HepG2 (cell line): ENCODE results near the gene FAM110D. TPM values are rescaled to one million over a fixed set of nuclear protein-coding genes. Genes with fewer than 3 reads are reported as not detected.

Experiments
- FOSL2 ChIP-seq: sonication (generic); formaldehyde crosslinking; IDR thresholded peaks from 2 replicates; pipeline ENCODE4 v1.4.0; 2020; ENCODE audit warnings: missing genetic modification reagents
- GATAD1 ChIP-seq: IDR thresholded peaks from 2 replicates; pipeline ENCODE4 v1.6.1; 2016; ENCODE audit warnings: missing genetic modification reagents, missing compliant biosample characterization
- HNRNPUL1 ChIP-seq: fragments of 200-400 bp; formaldehyde crosslinking; IDR thresholded peaks from 2 replicates; pipeline ENCODE4 v1.6.1; 2017; ENCODE audit warnings: low read depth, mild to moderate bottlenecking, low read length, moderate library complexity
- ISL2 ChIP-seq: sonication (generic); formaldehyde crosslinking; IDR thresholded peaks from 2 replicates; pipeline ENCODE4 v1.5.0; 2020; ENCODE audit warnings: missing genetic modification reagents
- JUND ChIP-seq: sonication (generic); formaldehyde crosslinking; IDR thresholded peaks from 2 replicates; pipeline ENCODE4 v1.8.0; 2022; ENCODE audit warnings: mild to moderate bottlenecking, missing genetic modification reagents
- MED8 ChIP-seq: sonication (generic); formaldehyde crosslinking; IDR thresholded peaks from 2 replicates; pipeline ENCODE4 v1.8.1; 2023; ENCODE audit warnings: mild to moderate bottlenecking, missing genetic modification reagents; ENCODE audit not compliant: insufficient replicate concordance
- NFKBIZ ChIP-seq: IDR thresholded peaks from 2 replicates; pipeline ENCODE4 v1.6.1; 2018; ENCODE audit warnings: missing genetic modification reagents, missing compliant biosample characterization
- RXRB ChIP-seq: IDR thresholded peaks from 2 replicates; pipeline ENCODE4 v1.6.1; 2016; ENCODE audit warnings: borderline replicate concordance, missing genetic modification reagents, missing compliant biosample characterization
- STAT5B ChIP-seq: sonication (generic); formaldehyde crosslinking; IDR thresholded peaks from 2 replicates; pipeline ENCODE4 v1.4.0; 2020; ENCODE audit warnings: missing genetic modification reagents
- TARDBP ChIP-seq: sonication (generic); formaldehyde crosslinking; IDR thresholded peaks from 2 replicates; pipeline ENCODE4 v1.8.0; 2022; ENCODE audit warnings: mild to moderate bottlenecking, missing genetic modification reagents
- TCF7L2 ChIP-seq: IDR thresholded peaks from 2 replicates; pipeline ENCODE4 v1.6.1; 2011; ENCODE audit warnings: mild to moderate bottlenecking, low read depth, low read length, moderate library complexity
- U2AF1 ChIP-seq: fragments of 200-400 bp; formaldehyde crosslinking; optimal IDR thresholded peaks from 2 replicates; pipeline ENCODE3; 2017; ENCODE audit warnings: mild to moderate bottlenecking, low read depth, low read length
- ZNF143 ChIP-seq: sonication (generic); formaldehyde crosslinking; IDR thresholded peaks from 2 replicates; pipeline ENCODE4 v1.4.0; 2020; ENCODE audit warnings: missing genetic modification reagents
- ZNF782 ChIP-seq: sonication (generic); formaldehyde crosslinking; IDR thresholded peaks from 2 replicates; pipeline ENCODE4 v1.4.0; 2020; ENCODE audit warnings: missing genetic modification reagents, mild to moderate bottlenecking, borderline replicate concordance
- ZNF841 ChIP-seq: sonication (generic); formaldehyde crosslinking; IDR thresholded peaks from 2 replicates; pipeline ENCODE4 v1.8.1; 2023; ENCODE audit warnings: missing genetic modification reagents, borderline replicate concordance
- polyA plus RNA-seq, 8 experiments: library from polyadenylated mRNA; depleted of rRNA in 3 of 8; stranded (reverse) in 7 of 8; unstranded in 1 of 8; fragments of >200 nt; fragmentation: Illumina TruSeq in 4 of 8; extraction: Trizol in 4 of 8; gene quantifications; 2 replicates each; pipeline versions ENCODE4 v1.2.1 to v1.2.3, GENCODE V29; 2011 to 2016; ENCODE audit warnings: low read depth in 4 of 8, missing spikeins in 1 of 8, mixed read lengths in 1 of 8; ENCODE audit not compliant: insufficient read depth in 1 of 8
- total RNA-seq, 5 experiments: library from RNA; depleted of rRNA; stranded (reverse); fragments of >200 nt; fragmentation: Illumina TruSeq; extraction: Trizol; gene quantifications; 2 replicates each; pipeline ENCODE4 v1.2.3, GENCODE V29; 2016; ENCODE audit warnings: low read depth in 1 of 5
- TF ChIP-seq, protein P1 (sequence below): fragments of 450-650 bp; IDR thresholded peaks from 2 replicates; pipeline ENCODE4 v1.6.1; 2017; ENCODE audit warnings: mild to moderate bottlenecking
- TF ChIP-seq, protein P2 (sequence below): sonication (generic); formaldehyde crosslinking; IDR thresholded peaks from 2 replicates; pipeline ENCODE4 v1.8.0; 2022; ENCODE audit warnings: missing genetic modification reagents, low read depth, mild to moderate bottlenecking, borderline replicate concordance
- TF ChIP-seq, protein P3 (sequence below): sonication (generic); formaldehyde crosslinking; IDR thresholded peaks from 2 replicates; pipeline ENCODE4 v1.8.1; 2023; ENCODE audit warnings: mild to moderate bottlenecking, missing genetic modification reagents
- TF ChIP-seq, protein P4 (sequence below): sonication (generic); formaldehyde crosslinking; IDR thresholded peaks from 2 replicates; pipeline ENCODE4 v1.5.1; 2020; ENCODE audit warnings: mild to moderate bottlenecking, missing genetic modification reagents, borderline replicate concordance

The FAM110D gene
- total and polyA plus RNA-seq, 2 of the 13 experiments (the other 11 are each of a cell fraction or from before 2014, with no cell fraction given) = not detected

DNA sequence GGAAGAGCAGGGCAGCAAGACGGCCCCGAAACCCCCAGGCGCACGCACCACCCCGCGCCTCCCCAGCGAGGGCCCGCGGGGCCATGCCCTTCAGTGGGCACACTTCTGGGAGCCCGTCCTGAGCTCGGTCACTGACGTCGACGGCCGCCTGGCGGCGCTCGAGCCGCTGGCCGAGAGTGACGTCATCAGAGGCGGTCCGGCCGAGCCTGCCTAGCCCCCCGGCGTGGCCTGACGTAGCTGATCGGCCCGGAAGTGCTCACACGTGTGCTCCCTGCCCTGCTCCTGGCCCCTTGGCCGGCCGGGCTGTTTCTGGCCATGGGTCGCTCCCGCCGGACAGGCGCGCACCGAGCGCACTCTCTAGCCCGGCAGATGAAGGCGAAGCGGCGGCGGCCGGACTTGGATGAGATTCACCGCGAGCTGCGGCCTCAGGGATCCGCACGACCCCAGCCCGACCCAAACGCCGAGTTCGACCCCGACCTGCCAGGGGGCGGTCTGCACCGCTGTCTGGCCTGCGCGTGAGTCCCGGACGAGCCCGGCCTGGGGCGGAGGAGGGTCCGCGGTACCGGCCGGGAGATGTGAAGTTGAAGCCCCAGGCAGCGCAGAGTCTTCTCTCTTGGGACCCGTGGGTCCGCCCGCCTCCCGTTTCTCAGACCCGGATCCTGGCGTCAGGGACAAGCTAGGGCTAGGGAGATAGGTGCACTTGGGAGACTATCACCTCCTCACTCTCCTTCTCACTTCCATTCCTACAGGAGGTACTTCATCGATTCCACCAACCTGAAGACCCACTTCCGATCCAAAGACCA, 11.0 kb downstream of the FAM110D start, which contains the start of gene ZNF593 (continued):
- TF ChIP-seq, protein P1, sequence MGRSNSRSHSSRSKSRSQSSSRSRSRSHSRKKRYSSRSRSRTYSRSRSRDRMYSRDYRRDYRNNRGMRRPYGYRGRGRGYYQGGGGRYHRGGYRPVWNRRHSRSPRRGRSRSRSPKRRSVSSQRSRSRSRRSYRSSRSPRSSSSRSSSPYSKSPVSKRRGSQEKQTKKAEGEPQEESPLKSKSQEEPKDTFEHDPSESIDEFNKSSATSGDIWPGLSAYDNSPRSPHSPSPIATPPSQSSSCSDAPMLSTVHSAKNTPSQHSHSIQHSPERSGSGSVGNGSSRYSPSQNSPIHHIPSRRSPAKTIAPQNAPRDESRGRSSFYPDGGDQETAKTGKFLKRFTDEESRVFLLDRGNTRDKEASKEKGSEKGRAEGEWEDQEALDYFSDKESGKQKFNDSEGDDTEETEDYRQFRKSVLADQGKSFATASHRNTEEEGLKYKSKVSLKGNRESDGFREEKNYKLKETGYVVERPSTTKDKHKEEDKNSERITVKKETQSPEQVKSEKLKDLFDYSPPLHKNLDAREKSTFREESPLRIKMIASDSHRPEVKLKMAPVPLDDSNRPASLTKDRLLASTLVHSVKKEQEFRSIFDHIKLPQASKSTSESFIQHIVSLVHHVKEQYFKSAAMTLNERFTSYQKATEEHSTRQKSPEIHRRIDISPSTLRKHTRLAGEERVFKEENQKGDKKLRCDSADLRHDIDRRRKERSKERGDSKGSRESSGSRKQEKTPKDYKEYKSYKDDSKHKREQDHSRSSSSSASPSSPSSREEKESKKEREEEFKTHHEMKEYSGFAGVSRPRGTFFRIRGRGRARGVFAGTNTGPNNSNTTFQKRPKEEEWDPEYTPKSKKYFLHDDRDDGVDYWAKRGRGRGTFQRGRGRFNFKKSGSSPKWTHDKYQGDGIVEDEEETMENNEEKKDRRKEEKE = no peak
- TF ChIP-seq U2AF1 = no peak
- TF ChIP-seq NFKBIZ = peak; percentile 73; the same call in 1 of the 2 replicates
- TF ChIP-seq, protein P2, sequence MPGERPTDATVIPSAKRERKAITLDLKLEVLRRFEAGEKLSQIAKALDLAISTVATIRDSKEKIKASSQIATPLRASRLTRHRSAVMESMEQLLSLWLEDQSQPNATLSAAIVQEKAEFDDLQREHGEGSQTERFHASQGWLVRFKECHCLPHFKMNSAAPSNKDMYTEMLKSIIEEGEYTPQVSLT = peak; percentile 85; the same call in 1 of the 2 replicates
- no peak for TF ChIP-seq ZNF841 (CRISPR knock-in tag)
- TF ChIP-seq, protein P3, sequence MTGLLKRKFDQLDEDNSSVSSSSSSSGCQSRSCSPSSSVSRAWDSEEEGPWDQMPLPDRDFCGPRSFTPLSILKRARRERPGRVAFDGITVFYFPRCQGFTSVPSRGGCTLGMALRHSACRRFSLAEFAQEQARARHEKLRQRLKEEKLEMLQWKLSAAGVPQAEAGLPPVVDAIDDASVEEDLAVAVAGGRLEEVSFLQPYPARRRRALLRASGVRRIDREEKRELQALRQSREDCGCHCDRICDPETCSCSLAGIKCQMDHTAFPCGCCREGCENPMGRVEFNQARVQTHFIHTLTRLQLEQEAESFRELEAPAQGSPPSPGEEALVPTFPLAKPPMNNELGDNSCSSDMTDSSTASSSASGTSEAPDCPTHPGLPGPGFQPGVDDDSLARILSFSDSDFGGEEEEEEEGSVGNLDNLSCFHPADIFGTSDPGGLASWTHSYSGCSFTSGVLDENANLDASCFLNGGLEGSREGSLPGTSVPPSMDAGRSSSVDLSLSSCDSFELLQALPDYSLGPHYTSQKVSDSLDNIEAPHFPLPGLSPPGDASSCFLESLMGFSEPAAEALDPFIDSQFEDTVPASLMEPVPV (CRISPR knock-in tag) = peak; percentile 92
- TF ChIP-seq ZNF143 (CRISPR knock-in tag) = 0 out of 2 replicates have a peak, but pooled peaks have one; percentile 30
- peak; percentile 95 for TF ChIP-seq TARDBP (CRISPR knock-in tag)
- TF ChIP-seq JUND (CRISPR knock-in tag) = peak; percentile 98
- TF ChIP-seq, protein P4, sequence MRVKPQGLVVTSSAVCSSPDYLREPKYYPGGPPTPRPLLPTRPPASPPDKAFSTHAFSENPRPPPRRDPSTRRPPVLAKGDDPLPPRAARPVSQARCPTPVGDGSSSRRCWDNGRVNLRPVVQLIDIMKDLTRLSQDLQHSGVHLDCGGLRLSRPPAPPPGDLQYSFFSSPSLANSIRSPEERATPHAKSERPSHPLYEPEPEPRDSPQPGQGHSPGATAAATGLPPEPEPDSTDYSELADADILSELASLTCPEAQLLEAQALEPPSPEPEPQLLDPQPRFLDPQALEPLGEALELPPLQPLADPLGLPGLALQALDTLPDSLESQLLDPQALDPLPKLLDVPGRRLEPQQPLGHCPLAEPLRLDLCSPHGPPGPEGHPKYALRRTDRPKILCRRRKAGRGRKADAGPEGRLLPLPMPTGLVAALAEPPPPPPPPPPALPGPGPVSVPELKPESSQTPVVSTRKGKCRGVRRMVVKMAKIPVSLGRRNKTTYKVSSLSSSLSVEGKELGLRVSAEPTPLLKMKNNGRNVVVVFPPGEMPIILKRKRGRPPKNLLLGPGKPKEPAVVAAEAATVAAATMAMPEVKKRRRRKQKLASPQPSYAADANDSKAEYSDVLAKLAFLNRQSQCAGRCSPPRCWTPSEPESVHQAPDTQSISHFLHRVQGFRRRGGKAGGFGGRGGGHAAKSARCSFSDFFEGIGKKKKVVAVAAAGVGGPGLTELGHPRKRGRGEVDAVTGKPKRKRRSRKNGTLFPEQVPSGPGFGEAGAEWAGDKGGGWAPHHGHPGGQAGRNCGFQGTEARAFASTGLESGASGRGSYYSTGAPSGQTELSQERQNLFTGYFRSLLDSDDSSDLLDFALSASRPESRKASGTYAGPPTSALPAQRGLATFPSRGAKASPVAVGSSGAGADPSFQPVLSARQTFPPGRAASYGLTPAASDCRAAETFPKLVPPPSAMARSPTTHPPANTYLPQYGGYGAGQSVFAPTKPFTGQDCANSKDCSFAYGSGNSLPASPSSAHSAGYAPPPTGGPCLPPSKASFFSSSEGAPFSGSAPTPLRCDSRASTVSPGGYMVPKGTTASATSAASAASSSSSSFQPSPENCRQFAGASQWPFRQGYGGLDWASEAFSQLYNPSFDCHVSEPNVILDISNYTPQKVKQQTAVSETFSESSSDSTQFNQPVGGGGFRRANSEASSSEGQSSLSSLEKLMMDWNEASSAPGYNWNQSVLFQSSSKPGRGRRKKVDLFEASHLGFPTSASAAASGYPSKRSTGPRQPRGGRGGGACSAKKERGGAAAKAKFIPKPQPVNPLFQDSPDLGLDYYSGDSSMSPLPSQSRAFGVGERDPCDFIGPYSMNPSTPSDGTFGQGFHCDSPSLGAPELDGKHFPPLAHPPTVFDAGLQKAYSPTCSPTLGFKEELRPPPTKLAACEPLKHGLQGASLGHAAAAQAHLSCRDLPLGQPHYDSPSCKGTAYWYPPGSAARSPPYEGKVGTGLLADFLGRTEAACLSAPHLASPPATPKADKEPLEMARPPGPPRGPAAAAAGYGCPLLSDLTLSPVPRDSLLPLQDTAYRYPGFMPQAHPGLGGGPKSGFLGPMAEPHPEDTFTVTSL (CRISPR knock-in tag) = no peak
- peak; percentile 92 for TF ChIP-seq GATAD1 (CRISPR knock-in tag)
- TF ChIP-seq ISL2 (CRISPR knock-in tag) = peak; percentile 78; the same call in 1 of the 2 replicates
- no peak for TF ChIP-seq STAT5B (CRISPR knock-in tag)
- no peak; the same call in 1 of the 2 replicates for TF ChIP-seq HNRNPUL1
- peak; percentile 87; the same call in 1 of the 2 replicates for TF ChIP-seq ZNF782 (CRISPR knock-in tag)
- TF ChIP-seq TCF7L2 = no peak
- TF ChIP-seq MED8 (CRISPR knock-in tag) = peak; percentile 79
- TF ChIP-seq RXRB (CRISPR knock-in tag) = peak; percentile 71
- TF ChIP-seq FOSL2 (CRISPR knock-in tag) = peak; percentile 85
